GM10266 (cell line): ENCODE results near the gene BLCAP.
"Not testable (repeated sequence)": the region's sequence is repeated elsewhere in the genome, so short reads cannot be mapped to it uniquely, and the experiment has no call there.

Experiments used
- DNase-seq: peaks from one replicate; pipeline ENCODE4 v3.0.0; 2012; ENCODE audit errors: extremely low spot score
- TF ChIP-seq, protein P1 (sequence below): IDR thresholded peaks from 2 replicates; pipeline ENCODE4 v1.5.1; 2012; ENCODE audit warnings: mild to moderate bottlenecking, low read depth; ENCODE audit not compliant: control insufficient read depth, insufficient read depth; ENCODE audit errors: missing control alignments

BLCAP gene

DNA sequence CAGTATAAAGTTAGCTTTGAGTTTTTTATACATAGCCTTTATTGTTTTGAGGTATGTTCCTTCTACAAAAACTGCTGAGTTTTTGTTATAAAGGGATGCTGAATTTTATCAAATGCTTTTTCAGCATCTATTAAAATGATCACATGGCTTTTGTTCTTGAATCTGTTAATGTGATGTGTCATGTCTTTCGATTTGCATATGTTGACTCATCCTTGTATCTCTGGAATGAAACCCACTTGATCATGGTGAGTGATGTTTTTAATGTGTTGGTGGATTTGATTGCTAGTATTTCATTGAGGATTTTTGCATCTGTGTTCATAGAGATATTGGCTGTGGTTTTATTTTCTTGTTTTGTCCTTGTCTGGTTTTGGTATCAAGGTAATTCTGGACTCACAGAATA lies 24.7 kb upstream of the BLCAP start:
- DNase-seq = no peak
- TF ChIP-seq, protein P1, sequence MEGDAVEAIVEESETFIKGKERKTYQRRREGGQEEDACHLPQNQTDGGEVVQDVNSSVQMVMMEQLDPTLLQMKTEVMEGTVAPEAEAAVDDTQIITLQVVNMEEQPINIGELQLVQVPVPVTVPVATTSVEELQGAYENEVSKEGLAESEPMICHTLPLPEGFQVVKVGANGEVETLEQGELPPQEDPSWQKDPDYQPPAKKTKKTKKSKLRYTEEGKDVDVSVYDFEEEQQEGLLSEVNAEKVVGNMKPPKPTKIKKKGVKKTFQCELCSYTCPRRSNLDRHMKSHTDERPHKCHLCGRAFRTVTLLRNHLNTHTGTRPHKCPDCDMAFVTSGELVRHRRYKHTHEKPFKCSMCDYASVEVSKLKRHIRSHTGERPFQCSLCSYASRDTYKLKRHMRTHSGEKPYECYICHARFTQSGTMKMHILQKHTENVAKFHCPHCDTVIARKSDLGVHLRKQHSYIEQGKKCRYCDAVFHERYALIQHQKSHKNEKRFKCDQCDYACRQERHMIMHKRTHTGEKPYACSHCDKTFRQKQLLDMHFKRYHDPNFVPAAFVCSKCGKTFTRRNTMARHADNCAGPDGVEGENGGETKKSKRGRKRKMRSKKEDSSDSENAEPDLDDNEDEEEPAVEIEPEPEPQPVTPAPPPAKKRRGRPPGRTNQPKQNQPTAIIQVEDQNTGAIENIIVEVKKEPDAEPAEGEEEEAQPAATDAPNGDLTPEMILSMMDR = no peak

GRCh38 chr20:37551660-37552059 lies 24.0 kb upstream of the BLCAP start:
- DNase-seq = not testable (repeated sequence)

GRCh38 chr20:37550101-37550920 lies 22.6 kb upstream of the BLCAP start:
- not testable (repeated sequence) for DNase-seq

- TF ChIP-seq, protein P1 = no peak
Observed at GRCh38 chr20:37547912-37548311, 20.2 kb upstream of the BLCAP start.

GRCh38 chr20:37545516-37545915 lies 17.8 kb upstream of the BLCAP start:
- no peak for DNase-seq
- TF ChIP-seq, protein P1 = no peak

More at GRCh38 chr20:37547912-37548311, 20.2 kb upstream of the BLCAP start:
- DNase-seq = no peak

DNA sequence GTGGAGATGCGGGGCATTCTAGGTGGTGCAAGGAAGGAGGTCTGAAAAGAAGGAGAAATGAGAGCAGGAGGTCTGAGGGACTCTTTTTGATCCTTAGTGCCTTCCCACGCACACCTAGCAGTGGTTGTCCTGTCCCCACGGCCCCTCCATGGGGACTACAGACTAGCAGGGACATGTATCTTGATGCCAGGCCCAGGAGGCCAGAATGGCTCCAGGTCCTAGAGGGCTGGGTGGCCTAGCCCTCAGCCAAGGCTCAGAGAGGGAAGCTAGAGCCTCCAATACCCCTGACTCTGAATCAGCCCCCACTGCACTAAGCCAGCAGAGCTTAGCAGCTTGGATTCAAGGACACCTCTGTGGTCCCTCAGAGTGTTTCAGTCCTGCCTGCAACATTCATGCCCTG lies 16.7 kb upstream of the BLCAP start:
- no peak for DNase-seq

GRCh38 chr20:37543828-37544227 lies 16.2 kb upstream of the BLCAP start:
- no peak for DNase-seq
- TF ChIP-seq, protein P1 = no peak

More for the DNA sequence above, 16.7 kb upstream of the BLCAP start:
- TF ChIP-seq, protein P1 = no peak

DNA sequence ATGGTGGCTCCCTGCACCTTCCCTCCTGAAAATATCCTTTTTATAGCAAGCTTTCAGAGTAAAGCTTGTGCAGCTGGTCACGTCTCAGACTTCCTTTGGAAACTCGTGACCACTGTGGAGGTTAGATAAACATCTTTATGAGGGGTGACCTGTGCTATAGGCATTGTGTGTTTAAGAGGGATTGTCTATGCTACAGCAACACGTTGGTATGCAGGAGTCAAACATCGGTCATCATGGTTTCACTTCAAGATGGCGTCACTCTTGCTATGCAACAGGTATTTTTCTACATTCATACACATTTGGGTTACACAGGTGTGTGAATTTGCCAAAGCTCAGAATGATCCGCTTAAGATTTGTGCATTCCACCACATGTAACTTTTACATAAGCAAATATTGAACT lies 14.6 kb upstream of the BLCAP start:
- TF ChIP-seq, protein P1 = no peak
- DNase-seq = no peak
